ENCODE data around the gene TPMT.
"Not testable (repeated sequence)": the region's sequence is repeated elsewhere in the genome, so short reads cannot be mapped to it uniquely, and the experiment has no call there.

TPMT gene

DNA sequence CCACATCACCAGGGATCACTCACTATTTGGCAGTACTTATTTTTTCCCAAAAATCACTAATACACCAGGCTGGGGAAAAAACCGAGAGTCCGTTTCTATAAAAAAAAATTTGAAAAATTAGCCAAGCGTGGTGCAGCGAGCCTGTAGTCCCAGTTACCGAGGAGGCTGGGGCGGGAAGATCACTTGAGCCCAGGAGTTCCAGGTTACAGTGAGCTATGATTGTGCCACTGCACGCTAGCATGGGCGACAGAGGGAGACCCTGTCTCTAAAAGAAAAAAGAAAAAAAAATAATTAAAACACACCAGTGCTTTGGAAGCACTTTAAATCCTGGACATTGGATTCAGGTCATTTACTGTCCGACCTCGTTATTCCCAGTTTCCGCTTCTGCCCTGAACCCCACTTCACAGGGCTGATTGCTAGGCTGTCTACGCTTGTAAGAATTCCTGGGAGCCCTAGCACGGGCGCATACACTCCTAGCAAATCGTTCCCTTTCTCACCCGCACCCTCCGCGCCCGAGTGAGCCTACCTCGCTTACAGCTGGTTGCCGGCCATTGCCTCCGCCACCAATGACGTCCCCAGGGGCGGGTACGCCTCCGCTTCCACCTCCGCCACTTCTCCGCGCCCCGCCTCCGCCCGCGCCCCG is at the start of gene TPMT:
TSS of gene TPMT (minus strand) at position 571 of the 643 bp plus-strand sequence. CDS start 5,950 bp downstream, outside the sequence.
- DNase-seq: peak; percentile 99

DNA sequence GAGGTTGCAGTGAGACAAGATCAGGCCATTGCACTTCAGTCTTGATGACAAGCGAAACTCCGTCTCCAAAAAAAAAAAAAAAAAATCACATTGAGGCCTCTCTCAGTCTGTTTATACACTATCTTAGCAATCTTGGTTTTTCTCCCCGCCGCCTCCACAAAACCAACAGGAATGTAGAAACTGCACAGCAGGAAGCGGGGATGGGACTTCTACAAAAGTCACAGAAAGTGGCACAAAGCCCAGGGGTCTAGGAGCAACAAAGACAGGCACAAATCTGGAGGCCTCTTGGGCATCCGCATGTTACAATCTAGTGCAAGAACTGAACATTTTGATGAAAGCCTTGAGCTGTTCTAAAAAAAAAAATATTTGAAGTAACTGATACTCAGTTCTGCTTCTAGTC is 48.9 kb upstream of the TPMT start:
- DNase-seq: no peak

DNA sequence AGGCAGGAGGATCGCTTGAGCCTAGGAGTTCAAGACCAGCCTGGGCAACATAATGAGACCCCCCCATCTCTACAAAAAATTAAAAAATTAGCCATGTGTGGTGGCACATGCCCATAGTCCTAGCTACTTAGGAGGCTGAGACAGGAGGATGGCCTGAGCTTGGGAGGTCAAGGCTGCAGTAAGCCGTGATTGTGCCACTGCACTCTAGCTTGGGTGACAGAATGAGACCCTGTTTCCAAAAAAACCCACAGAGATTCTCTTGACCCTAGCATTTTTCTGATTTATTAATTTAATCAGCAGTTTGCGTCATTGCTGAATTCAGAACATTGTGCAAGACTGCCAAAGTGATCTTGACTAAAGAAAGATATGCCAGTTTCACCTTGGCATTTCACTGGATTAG is 37.1 kb upstream of the TPMT start:
- no peak for DNase-seq

DNA sequence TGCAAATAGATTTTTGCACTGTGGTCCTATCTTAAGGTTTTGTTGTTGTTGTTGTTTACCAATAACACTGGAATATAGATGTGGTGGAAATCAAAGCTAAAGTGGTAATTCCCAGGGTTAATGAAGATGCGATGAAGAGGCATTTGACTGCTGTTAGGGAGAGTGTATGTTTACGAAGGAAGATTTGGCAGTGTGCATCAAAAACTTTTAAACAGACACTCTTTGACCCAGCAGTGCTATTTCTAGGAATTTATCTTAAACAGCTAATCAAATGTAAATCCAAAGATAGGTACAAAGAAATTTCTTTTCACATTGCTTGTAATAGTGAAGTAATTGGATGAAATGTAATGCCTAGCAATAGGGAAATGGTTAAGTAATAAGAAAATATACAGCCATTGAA is 34.3 kb upstream of the TPMT start:
- no peak for DNase-seq

DNA sequence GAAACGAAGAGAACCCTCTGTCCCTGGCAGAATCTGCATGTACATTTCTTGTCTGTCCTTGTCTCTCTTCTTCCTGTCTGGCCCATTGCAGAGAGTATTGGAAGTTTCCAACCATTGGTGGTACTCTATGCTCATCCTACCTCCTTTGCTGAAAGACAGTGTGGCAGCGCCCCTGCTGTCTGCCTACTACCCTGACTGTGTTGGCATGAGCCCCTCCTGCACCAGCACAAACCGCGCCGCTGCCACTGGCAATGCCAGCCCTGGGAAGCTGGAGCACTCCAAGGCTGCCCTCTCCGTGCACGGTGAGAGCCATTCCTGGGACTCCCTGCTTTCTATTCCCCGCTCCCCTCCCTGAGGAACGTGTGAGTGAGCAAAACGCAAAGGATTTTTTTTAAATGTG is 32.8 kb upstream of the TPMT start:
- DNase-seq: no peak

DNA sequence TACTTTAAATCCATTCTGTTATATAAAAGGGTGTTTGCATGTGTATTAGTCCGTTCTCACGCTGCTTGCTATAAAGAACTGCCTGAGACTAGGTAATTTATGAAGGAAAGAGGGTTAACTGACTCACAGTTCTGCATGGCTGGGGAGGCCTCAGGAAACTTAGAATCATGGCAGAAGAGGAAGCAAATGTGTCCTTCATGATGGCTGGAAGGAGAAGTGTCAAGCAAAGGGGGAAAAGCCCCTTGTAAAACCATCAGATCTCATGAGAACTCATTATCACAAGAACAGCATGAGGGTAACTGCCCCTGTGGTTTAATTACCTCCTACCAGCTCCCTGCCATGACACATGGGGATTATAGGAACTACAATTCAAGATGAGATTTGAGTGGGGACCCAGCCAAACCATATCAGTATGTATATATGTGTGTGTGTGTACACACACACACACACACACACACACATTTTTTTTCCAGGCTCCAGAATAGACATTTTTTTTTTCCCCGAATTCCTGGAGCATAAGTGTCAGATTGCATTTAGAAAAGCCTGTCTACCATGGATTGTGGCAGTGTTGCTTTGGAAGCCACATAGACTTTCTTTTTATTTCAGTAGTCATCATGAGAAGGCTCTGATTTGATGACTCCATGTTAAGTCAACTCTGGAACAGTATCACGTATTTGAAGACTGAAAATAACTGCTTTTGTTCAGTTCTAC is 31.8 kb upstream of the TPMT start:
- DNase-seq: no peak

DNA sequence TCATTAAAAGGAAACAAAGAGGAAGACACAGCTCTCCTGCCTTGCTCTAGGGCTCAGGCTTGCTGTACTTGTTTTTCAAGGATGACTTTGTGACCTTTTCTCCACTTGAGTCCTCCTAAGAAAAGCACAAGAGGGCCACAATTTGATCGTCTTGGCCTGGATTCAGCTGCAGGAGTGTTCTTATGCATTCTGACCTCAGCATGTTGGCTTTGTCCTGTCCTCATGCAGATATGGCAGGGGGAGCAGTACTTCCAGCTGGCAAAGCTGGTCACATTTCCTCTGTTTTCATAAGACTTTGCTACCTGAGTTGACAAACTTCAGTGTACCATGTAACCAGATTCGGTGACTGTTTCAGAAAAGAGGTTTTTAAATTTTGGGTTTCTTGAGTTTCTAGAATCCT is 31.2 kb upstream of the TPMT start:
- no peak for DNase-seq

DNA sequence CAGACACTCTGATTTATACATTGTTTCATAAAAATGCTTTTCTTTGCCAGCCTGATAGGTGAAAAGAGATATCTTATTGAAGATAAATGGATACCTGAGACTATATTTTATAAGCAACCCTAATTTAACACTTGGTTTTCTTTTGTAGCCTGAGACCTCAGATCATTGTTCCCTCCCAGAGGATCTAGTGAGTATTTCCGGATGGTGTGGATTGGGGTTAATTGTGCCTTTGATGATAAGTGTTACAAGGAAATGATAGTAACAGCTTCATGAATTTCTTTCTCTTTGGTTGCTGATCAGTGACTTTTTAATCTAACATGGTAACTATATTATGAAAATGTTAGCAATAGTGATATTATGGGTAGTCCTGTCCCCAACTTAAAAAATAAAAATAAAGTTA is 30.7 kb upstream of the TPMT start:
- DNase-seq: no peak

DNA sequence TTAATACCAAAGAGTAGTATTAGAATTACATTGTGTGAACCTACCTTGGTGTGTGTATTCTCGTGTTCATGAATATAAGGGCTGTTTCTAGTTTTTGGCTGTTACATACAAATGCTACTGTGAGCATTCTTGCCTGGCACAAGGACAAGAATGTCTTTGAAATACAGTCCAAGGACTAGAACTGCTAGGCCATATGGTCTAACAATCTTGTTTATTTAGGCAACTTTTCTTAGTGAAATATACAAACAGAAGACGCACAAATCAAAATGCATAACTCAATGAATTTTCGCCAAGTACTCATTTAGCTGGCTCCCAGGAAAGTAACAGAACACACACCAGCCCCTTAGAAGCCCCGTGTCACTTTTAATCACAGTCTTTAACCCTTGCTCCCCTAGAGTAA is 28.9 kb upstream of the TPMT start:
- no peak for DNase-seq

DNA sequence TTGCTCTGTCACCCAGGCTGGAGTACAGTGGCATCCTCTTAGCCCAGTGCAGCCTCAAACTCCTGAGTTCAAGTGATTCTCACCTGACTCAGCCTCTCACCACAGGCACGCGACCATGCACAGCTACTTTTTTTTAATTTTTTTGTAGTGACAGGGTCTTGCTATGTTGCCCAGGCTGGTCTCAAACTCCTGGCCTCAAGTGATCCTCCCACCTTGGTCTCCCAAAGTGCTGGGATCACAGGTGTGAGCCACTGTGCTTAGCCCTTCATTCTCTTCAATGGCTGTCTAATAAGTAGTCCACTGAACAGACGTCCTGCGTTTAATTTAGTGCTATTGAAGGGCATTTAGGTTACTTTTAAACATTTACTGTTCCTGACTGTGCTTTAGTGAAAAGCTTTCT is 27.7 kb upstream of the TPMT start:
- no peak for DNase-seq

DNA sequence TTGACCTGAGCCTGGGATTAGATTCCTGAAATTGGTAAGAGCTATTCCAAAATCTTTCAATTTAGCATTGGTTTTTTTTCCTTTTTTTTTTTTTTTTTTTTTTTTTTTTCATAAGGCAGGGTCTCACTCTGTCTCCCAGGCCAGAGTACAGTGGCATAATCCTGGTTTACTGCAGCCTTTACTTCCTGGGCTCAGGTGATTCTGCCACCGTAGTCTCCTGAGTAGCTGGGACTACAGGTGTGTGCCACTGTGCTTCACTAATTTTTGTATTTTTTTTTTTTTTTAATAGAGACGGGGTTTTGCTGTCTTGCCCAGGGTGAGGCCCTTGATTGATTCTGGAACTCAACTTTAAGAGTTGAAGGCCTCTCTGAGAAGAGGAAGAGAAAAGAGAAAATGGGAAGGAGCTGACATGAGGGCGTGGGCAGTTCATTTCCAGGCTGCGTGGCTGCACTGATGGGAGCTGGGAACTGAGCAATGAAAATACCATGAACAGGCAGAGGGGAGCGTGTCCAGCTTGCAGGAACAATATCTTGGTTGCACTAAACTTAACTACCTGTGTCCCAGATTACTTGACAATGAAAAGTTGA is 25.0 kb upstream of the TPMT start:
- no peak for DNase-seq

DNA sequence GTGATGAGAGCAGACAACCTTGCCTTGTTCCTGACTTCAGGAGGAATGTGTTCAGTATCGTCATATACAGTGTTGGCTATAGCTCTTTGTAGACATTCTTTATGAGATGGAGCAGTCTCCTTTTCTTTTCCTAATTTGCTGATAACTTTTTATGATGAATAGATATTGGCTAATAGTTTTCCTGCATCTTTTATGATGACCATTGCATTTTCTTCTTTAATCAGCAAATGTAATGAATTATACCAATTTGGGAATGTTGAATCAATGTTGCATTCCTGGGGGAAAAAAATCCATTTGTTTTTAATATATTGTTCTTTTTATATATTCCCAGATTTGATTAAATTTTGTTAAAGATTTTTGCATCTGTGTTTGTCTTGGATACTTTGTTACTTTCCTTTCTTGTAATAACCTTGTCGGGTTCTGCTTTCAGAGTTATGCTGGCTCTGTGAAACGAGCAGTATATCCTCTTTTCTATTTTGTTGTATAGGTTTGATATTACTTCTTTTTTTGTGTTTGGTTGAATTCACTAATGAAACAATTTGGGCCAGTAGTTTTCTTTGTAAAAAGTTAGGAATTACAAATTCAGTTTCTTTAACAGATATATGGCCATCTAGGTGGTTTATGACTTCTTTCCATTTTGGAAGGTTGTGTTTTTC is 24.2 kb upstream of the TPMT start:
- no peak for DNase-seq

DNA sequence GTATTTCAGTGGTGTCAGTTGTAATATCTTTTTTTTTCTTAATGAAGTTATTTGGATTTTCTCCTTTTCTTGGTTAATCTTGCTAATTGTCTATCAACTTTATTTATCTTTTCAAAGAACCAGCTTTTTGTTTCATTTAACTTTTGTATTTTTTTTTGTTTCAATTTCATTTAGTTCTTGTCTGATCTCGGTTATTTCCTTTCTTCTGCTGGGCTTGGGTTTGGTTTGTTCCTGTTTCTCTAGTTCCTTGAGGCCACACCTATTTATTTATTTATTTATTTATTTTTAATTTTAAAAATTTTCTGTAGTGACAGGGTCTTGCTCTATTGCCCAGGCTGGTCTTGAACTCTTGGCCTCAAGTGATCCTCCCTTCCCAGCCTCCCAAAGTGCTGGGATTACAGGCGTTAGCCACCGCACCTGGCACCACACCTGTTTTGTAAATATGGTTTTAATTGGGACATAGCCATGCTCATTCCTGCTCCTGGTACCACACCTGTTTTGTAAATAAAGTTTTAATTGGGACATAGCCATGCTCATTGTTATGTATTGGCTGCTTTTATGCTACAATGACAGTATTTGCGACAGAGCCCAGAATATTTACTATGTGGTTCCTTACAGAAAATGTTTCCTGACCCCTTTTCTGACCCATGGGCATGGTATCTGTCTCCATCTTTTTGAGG is 22.5 kb upstream of the TPMT start:
- DNase-seq: no peak

DNA sequence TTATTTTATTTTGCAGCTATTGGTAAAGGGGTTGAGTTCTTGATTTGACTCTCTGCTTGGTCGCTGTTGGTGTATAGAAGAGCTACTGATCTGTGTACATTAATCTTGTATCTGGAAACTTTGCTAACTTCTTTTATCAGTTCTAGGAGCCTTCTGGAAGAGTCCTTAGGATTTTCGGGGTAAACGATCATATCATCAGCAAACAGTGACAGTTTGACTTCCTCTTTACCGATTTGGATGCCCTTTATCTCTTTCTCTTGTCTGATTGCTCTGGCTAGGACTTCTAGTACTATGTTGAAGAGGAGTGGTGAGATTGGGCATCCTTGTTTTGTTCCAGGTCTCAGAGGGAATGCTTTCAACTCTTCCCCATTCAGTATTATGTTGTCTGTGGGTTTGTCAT is 21.3 kb upstream of the TPMT start:
- DNase-seq: not testable (repeated sequence)

DNA sequence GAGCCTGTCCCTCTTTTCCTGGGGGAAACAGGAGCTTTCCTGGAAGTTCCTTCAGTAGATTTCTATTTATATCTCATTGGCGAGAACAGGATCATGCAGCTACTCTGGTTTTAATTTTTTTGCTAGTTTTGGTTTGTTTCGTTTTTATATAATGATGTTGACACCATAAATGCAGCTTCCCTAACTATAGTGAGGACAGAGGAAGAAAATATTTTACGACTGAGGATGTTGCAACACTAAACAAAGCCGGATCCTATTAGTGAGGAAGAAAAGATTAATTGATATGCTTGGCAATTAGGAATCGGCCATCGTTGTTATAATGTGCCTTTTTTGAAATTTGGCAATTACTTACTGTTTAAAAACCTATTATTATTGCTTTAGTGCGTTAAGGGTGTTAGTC is 17.0 kb upstream of the TPMT start:
- DNase-seq: no peak

DNA sequence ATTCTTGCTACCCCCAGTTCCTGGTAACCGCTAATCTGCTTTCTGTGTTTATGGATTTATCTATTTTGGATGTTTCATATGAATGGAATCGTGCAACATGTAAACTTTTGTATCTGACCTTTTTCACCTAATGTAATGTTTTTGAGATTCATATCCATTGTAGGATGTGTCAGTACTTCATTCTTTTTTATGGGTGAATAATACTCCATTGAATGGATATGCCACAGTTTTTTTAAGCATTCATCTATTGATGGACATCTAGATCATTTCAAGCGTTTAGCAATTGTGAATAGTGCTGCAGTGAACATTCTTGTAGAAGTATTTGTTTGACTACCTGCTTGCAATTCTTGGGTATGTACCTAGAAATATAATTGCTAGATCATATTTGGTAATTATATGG is 13.4 kb upstream of the TPMT start:
- no peak for DNase-seq

DNA sequence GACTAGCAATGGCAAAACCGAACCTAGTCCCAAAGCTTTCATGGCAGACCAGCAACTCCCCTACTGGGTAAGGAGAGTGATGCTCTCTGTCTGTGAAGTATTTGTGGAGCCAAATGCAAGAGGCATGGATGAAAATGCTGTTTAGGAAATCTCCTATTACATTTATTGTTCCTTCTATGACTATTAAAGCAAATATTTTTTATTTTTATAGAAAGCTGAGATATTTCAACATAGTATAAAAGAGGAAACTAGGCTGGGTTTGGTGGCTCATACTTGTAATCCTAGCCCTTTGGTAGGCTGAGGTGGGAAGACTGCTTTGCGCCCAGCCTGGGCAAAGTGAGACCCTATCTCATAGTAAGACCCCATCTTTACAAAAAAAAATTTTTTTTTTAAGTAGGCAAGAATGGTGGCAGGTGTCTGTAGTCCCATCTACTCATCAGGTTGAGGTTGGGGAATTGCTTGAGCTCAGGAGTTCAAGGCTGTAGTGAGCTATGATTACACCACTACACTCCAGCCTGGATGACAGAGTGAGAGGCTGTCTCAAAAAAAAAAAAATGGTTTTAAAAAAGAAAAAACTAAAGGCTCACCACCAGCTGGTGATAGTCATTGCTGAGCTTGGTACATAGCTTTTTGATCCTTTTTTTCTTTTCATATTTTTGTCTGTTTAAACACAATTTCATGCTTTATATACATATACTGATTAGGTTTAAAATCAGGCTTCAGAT is 11.6 kb upstream of the TPMT start:
- no peak for DNase-seq

DNA sequence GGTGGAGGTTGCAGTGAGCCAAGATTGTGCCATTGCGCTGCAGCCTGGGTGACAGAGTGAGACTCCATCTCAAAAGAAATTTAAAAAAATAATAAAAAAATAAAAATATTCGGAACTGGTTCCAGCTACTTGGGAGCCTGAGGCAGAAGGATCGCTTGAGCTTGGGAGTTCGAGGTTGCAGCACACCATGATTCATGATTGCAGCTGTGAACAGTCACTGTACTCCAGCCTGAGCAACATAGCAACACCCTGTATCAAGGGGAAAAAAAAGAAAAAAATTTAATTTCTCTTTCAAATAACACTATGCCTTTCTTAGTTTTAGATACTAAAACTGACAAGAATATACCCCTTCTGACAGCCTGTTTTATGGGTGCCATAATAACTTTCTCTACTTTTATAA is 10.9 kb upstream of the TPMT start:
- no peak for DNase-seq

DNA sequence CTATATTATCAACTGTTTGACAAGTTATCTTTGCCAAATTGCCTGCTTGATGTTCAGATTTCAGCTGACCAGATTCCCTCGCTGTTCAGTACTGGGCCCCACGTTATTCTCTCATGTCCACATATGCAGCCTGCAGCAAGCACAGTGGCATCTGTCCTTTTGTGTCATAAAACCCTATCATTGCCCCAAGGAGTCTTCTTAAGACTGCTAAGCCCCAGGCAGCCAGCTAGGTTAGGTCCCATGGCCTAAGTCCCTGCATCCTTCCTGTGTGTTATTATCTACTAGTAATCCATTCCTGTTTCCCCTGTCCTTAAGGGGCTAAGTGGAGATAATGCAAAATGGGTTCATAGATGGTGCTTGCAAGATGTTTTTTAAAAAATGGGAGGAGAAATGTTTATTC is 7.5 kb upstream of the TPMT start:
- DNase-seq: no peak

DNA sequence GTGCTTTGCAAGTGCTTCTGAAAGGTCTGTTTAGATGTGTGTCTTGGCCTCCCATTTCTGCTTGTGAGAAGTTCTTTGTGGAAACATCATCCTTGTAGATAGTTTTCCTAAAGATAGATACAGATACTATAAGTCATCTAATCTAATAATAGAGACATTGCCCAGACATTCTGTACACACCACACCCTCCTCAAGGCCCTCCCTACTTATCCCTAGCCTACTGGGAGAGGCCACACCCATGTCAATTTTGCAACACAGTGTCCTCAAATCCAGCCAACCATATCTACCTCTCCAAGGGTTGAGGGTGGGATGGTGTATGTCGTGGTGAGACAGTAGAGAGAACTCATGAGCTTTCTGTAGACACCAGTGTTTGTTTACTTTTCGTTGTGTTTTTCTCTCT is 6.6 kb upstream of the TPMT start:
- no peak for DNase-seq

DNA sequence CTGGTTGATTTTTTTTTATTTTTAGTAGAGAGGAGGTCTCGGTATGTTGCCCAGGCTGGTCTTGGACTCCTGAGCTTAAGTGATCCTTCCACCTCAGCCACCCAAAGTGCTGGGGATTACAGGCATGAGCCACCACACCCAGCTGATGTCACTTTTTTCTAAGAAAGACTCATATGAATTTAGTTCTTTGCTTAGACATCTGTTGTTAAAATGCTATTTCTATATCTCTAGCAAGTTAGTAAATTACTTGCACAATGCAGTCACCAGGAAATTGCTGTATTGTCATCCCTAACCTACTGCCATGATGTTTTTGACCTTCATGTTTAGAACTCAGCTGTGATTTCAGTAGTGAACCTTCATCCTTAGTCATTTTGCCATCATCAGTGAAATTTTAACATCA is 6.0 kb upstream of the TPMT start:
- DNase-seq: no peak

DNA sequence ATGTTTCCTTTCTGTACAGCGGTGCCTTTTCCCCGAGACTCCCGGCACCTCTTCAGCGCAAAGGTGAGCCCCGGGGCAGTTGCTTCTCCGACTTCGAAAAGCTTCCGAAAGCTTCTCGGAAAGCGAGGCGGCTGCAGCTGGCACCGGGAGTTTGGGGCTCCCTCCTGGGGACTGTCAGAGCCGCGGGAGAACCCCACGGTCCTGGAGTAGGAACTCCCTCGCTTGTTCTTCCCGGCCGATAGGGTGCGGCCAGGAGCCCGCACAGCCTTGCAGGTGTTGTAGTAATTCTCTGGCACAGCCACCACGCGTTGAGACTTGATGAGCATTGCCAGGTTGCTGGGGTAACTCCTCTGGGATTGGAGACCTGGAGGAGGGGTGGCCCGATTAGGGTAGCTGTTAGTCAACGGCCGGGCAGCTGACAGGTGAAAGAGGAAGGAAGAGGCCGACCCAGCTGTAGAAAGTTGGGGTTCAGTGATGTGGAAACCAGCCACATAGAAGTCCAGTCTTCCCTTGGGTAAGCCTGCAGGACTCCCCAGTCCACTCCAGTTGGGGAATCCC is 1.1 kb upstream of the TPMT start:
- peak; percentile 91 for DNase-seq

Measured in DMS53 (cell line).